Measurements from ENCODE around the gene BCL11A. TPM values are rescaled to one million over a fixed set of nuclear protein-coding genes. Genes with fewer than 3 reads are reported as not detected.

Gene BCL11A
- 4.6 and 5.2 TPM in 2 replicates for total RNA-seq

GRCh38 chr2:60553495-60554073 lies at the start of gene BCL11A:
Gene BCL11A (minus strand): TSS chr2:60553654. CDS start chr2:60553270, 384 bp downstream.

Other genes with a start within 250 kb of the BCL11A start
- 10.4 and 12.5 TPM in 2 replicates for gene PAPOLG, start 202.6 kb upstream of the BCL11A start, total RNA-seq

All from hair follicular keratinocyte (primary cell).